Progenitor cell of endocrine pancreas (in vitro differentiated cells): Measurements from ENCODE around the gene ELMOD2. TPM values are rescaled to one million over a fixed set of nuclear protein-coding genes. Genes with fewer than 3 reads are reported as not detected.

Experiments used
- DNase-seq: peaks from one replicate; pipeline ENCODE4 v3.0.0; 2021; ENCODE audit warnings: low spot score; ENCODE audit not compliant: unreplicated experiment
- H3K27ac Mint-ChIP-seq: 2 replicates; pipeline ENCODE4 v1.8.0; 2021; ENCODE audit warnings: mild to moderate bottlenecking, moderate library complexity, mixed read lengths
- H3K27me3 Mint-ChIP-seq: 2 replicates; pipeline ENCODE4 v1.8.0; 2021; ENCODE audit warnings: mixed read lengths
- H3K36me3 Mint-ChIP-seq: 2 replicates; pipeline ENCODE4 v1.8.0; 2022; ENCODE audit warnings: mixed read lengths; ENCODE audit not compliant: insufficient read depth
- H3K4me1 Mint-ChIP-seq: 2 replicates; pipeline ENCODE4 v1.8.0; 2021; ENCODE audit warnings: low read depth, mixed read lengths
- H3K4me3 Mint-ChIP-seq: 2 replicates; pipeline ENCODE4 v1.8.0; 2021; ENCODE audit warnings: low read depth, mild to moderate bottlenecking, moderate library complexity, mixed read lengths
- H3K9me3 Mint-ChIP-seq: 2 replicates; pipeline ENCODE4 v1.8.0; 2021; ENCODE audit warnings: low read depth, mixed read lengths
- total RNA-seq: library from RNA; stranded (reverse); gene quantifications from 2 replicates; pipeline ENCODE4 v1.2.1, GENCODE V29; 2021
- TF ChIP-seq, protein P1 (sequence below): fragments of 200-600 bp; sonication (generic); IDR thresholded peaks from one replicate; pipeline ENCODE4 v1.5.0; 2021; ENCODE audit warnings: antibody characterized with exemption, mild to moderate bottlenecking; ENCODE audit not compliant: unreplicated experiment

The ELMOD2 gene
- total RNA-seq, 1 donor from 2014 or later: 66.7 TPM

DNA sequence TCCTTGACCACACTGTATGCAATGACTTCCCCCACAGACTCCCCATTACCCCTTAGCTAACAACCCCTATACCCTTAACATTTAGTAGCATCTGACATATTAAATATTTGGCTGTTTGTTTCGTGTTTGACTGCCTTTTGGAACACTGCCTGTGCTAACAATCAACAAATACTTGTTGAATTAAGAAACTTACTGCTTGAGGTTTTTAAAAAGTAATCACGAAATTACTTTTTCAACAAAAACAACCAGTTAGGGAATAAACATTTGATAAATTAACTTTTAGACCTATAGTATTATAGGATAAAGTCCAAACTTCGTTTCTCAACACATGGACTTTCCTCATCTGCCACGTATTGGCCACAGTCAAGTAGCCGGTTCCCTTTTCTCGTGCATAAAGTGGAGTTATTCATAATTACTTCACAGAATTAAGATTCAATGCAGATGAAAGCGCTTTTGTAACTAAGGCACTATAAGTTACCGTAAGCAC is 555 bp upstream of the ELMOD2 start:
- Mint-ChIP-seq H3K27ac (no peak overlapping the region), H3K36me3 (peaks cover 14% of the 10 kb centered on the region), H3K9me3 (no peaks in the 10 kb centered on the region), H3K4me3 (peak overlapping the region; percentile 91), H3K27me3 (no peaks in the 10 kb centered on the region), H3K4me1 (peaks cover 15% of the 10 kb centered on the region)
- TF ChIP-seq, protein P1, sequence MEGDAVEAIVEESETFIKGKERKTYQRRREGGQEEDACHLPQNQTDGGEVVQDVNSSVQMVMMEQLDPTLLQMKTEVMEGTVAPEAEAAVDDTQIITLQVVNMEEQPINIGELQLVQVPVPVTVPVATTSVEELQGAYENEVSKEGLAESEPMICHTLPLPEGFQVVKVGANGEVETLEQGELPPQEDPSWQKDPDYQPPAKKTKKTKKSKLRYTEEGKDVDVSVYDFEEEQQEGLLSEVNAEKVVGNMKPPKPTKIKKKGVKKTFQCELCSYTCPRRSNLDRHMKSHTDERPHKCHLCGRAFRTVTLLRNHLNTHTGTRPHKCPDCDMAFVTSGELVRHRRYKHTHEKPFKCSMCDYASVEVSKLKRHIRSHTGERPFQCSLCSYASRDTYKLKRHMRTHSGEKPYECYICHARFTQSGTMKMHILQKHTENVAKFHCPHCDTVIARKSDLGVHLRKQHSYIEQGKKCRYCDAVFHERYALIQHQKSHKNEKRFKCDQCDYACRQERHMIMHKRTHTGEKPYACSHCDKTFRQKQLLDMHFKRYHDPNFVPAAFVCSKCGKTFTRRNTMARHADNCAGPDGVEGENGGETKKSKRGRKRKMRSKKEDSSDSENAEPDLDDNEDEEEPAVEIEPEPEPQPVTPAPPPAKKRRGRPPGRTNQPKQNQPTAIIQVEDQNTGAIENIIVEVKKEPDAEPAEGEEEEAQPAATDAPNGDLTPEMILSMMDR: no peak
- DNase-seq: no peak

DNA sequence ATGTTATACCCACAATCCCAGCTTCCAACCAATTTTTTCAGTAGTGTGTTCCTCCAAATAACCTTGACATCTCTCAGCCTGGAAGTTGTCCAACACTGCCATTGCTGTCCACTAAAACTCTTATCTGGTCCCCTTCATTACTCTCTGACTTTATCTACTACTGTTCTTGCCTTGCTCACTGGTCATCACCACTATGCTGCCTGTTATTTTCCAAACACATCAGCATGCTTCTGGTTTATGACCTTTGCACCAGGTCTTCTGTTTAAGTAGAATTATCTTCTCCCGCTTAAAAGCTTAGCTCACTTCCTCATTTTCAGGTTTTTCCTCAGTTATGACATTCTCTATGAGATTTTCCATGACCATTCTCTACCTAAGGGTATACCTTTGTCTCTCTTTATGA is 5.5 kb downstream of the ELMOD2 start:
- Mint-ChIP-seq H3K9me3 (no peaks in the 10 kb centered on the region), H3K36me3 (peaks cover 19% of the 10 kb centered on the region), H3K27me3 (no peaks in the 10 kb centered on the region), H3K4me3 (no peak overlapping the region), H3K4me1 (peaks cover 15% of the 10 kb centered on the region), H3K27ac (no peak overlapping the region)
- TF ChIP-seq, protein P1: no peak
- no peak for DNase-seq

DNA sequence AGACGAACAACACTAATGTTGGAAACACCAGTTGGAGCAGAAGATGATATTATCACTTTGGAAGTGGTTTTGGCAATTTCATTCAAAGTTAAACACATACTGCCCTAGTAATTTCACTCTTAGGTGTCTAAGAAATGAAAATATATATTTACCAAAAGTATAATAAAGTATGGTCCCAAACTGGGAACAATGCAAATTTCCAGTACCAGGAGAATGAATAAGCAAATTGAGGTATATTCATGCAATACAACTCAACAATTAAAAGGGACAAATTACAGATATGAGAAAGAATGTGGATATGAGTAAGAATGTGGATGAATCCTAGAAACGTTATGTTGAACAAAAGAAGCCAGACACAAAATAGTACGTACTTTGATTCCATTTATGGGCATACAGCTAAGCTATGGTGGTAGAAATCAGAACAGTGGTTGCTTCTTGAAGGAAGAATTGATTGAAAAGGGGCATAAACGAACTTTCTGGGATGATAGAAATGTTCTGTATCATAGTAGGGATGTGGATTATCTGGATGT is 10.0 kb downstream of the ELMOD2 start:
- DNase-seq: no peak
- Mint-ChIP-seq H3K9me3 (no peaks in the 10 kb centered on the region), H3K4me3 (no peak overlapping the region), H3K27me3 (no peaks in the 10 kb centered on the region), H3K36me3 (peaks cover 7% of the 10 kb centered on the region), H3K4me1 (no peaks in the 10 kb centered on the region), H3K27ac (no peak overlapping the region)
- TF ChIP-seq, protein P1: no peak

DNA sequence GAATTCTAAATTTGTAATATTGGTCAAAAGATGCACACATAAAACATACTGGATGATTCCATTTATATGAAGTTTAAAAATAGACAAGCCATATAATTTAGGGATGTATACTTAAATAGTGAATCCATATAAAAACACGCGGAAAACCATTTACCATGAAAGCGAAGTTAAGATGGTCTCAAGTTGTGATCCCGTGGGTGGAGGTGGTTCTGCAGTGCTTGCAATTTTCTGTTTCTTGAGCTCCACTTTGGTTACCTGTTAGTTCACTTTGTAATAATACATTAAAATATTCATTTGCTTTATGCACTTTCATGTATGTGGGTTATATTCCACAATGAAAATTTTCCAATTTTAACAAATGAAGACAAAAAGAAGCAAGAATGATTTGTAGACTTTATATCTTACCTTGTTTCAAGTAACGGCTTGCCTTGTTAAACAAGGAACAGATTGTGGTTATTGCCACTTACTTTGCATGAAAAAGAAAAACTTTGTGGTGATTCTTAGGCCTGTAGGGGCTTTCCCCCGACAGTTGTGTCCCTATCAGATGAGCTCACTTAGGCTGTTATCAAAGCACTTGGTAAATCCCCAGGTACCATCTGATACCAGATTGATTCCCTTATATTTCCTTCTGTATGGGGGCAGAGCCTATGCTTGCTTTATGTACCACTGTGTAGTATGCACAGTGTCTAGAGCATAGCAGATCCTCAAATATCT is 32.6 kb downstream of the ELMOD2 start:
- Mint-ChIP-seq H3K36me3 (no peaks in the 10 kb centered on the region), H3K4me1 (no peaks in the 10 kb centered on the region), H3K9me3 (no peaks in the 10 kb centered on the region), H3K27ac (no peak overlapping the region), H3K4me3 (no peak overlapping the region), H3K27me3 (no peaks in the 10 kb centered on the region)
- TF ChIP-seq, protein P1: no peak
- DNase-seq: no peak

DNA sequence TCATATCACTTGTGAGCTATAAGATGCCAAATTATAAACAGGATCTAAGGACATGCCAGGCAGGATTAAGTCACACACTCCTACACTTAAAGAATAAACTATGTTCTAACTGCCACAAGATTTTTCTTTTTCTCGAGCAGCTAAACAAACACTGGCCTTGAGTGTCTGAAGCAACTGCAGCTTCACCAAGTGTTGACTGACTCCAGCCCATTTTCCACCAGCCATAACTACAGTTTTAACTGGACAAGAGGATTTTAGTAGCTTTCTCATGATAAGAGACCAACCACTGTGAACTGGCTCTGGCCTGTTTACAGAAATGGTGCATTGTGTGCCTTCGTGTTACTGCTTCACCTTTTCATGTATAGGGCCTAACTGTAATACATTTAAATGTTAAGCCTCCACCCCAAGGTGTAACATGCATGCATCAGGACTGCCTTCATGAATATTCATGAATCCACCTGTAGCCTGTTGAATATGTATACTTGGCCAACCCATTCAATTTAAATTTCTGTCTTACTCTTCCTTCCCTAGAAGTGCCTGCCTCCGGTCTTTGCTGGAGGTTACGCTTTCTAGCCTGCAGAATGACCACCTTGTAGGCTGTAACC is 34.0 kb downstream of the ELMOD2 start:
- Mint-ChIP-seq H3K4me1 (no peaks in the 10 kb centered on the region), H3K36me3 (no peaks in the 10 kb centered on the region), H3K27me3 (no peaks in the 10 kb centered on the region), H3K4me3 (no peak overlapping the region), H3K27ac (no peak overlapping the region), H3K9me3 (no peaks in the 10 kb centered on the region)
- DNase-seq: no peak
- TF ChIP-seq, protein P1: no peak
